MCF 10A (cell line): ENCODE data around the gene EPG5. TPM values are rescaled to one million over a fixed set of nuclear protein-coding genes. Genes with fewer than 3 reads are reported as not detected.

Experiments
- BruUV-seq: library from RNA; stranded (reverse); fragments of 400-500 nt; replicated peaks from 2 replicates; lab custom pipeline; 2021; lab: Mats Ljungman, UMichigan
- CTCF ChIA-PET: fragments of 300-600 bp; sonication (Branson Sonifier 250); formaldehyde crosslinking; extraction: SDS; loops from one replicate; lab custom pipeline; 2021; ENCODE audit warnings: antibody characterized with exemption, inconsistent platforms; lab: Yijun Ruan, JAX
- POLR2A ChIA-PET: fragments of 300-600, 350-650 bp; sonication (Branson Sonifier 250); formaldehyde crosslinking; extraction: SDS; loops from one replicate; lab custom pipeline; 2020; ENCODE audit warnings: antibody characterized with exemption, inconsistent platforms; lab: Yijun Ruan, JAX
- DNase-seq: peaks from one replicate; pipeline ENCODE4 v3.0.0-alpha.2; 2018; ENCODE audit not compliant: unreplicated experiment
- H3K27ac Mint-ChIP-seq: one replicate; pipeline ENCODE4 v1.8.0; 2022; ENCODE audit warnings: mild to moderate bottlenecking, low read depth, mixed read lengths; ENCODE audit not compliant: unreplicated experiment
- H3K27me3 Mint-ChIP-seq: one replicate; pipeline ENCODE4 v1.8.0; 2022; ENCODE audit warnings: mixed read lengths; ENCODE audit not compliant: insufficient read depth, unreplicated experiment
- H3K36me3 Mint-ChIP-seq: one replicate; pipeline ENCODE4 v1.8.0; 2022; ENCODE audit warnings: mild to moderate bottlenecking, moderate library complexity, mixed read lengths; ENCODE audit not compliant: insufficient read depth, unreplicated experiment
- H3K4me1 Mint-ChIP-seq: one replicate; pipeline ENCODE4 v1.8.0; 2022; ENCODE audit warnings: mixed read lengths; ENCODE audit not compliant: insufficient read depth, unreplicated experiment
- H3K4me3 Mint-ChIP-seq: one replicate; pipeline ENCODE4 v1.8.0; 2022; ENCODE audit warnings: mild to moderate bottlenecking, moderate library complexity, mixed read lengths; ENCODE audit not compliant: unreplicated experiment
- H3K9me3 Mint-ChIP-seq: one replicate; pipeline ENCODE4 v1.8.0; 2022; ENCODE audit warnings: mixed read lengths; ENCODE audit not compliant: unreplicated experiment
- CTCF ChIP-seq: fragments of 200-600 bp; IDR thresholded peaks from one replicate; pipeline ENCODE4 v1.8.0; 2022; ENCODE audit warnings: antibody characterized with exemption, mild to moderate bottlenecking; ENCODE audit not compliant: unreplicated experiment
- intact Hi-C: fragments of 100-400 bp; cut with micrococcal nuclease; formaldehyde crosslinking; loops from 2 replicates; pipeline ENCODE4 v1.14.1; 2022
- total RNA-seq: library from RNA; stranded (reverse); gene quantifications from 2 replicates; pipeline ENCODE4 v1.2.3, GENCODE V29; 2022

Gene EPG5
- total RNA-seq, 1 experiment from 2014 or later, result 19.4 TPM

GRCh38 chr18:45916302-45916701 is 50.8 kb downstream of the EPG5 start:
- intact Hi-C loops, result no loop called here
- ChIA-PET POLR2A (no interaction called here), CTCF (interaction anchor here (0.6 to 0.9 kb wide), 2 partner anchors 38 to 51 kb away, joined by 3 read pairs; no protein-coding TSS in a partner anchor)
- Mint-ChIP-seq H3K4me3 (no peak overlapping the region), H3K27ac (no peak overlapping the region), H3K36me3 (peaks cover 77% of the 10 kb centered on the region), H3K4me1 (peaks cover 16% of the 10 kb centered on the region), H3K9me3 (no peaks in the 10 kb centered on the region), H3K27me3 (no peaks in the 10 kb centered on the region)
- no peak for TF ChIP-seq CTCF
- no TSS peak for BruUV-seq
- no peak for DNase-seq

- H3K4me3 Mint-ChIP-seq, result no peak overlapping the region
- CTCF ChIA-PET, result interaction anchor here (0.7 to 2.1 kb wide), 5 partner anchors 9 to 248 kb away, joined by 3 to 12 read pairs (median 3); no protein-coding TSS in a partner anchor
- no peak for DNase-seq
- intact Hi-C loops, result no loop called here
- no peak for TF ChIP-seq CTCF
- no peaks in the 10 kb centered on the region for H3K27me3 Mint-ChIP-seq
- peaks cover 79% of the 10 kb centered on the region for H3K36me3 Mint-ChIP-seq
- no peaks in the 10 kb centered on the region for H3K4me1 Mint-ChIP-seq
- no peaks in the 10 kb centered on the region for H3K9me3 Mint-ChIP-seq
- POLR2A ChIA-PET, result no interaction called here
- no TSS peak for BruUV-seq
- no peak overlapping the region for H3K27ac Mint-ChIP-seq
Measured at GRCh38 chr18:45913276-45913675, 53.9 kb downstream of the EPG5 start.

- intact Hi-C loops, result loop anchor here (1.0 to 2.0 kb wide), 3 partner anchors 64 to 245 kb away; no protein-coding TSS in a partner anchor
- Mint-ChIP-seq H3K27me3 (no peaks in the 10 kb centered on the region), H3K9me3 (no peaks in the 10 kb centered on the region), H3K27ac (no peak overlapping the region), H3K4me1 (no peaks in the 10 kb centered on the region), H3K36me3 (peaks cover 76% of the 10 kb centered on the region), H3K4me3 (no peak overlapping the region)
- no TSS peak for BruUV-seq
- peak; percentile 74 for TF ChIP-seq CTCF
- CTCF ChIA-PET, result interaction anchor here (0.6 to 2.5 kb wide), 18 partner anchors 10 to 248 kb away, joined by 3 to 8 read pairs (median 3); no protein-coding TSS in a partner anchor
- POLR2A ChIA-PET, result no interaction called here
- DNase-seq, result peak; percentile 61
Measured at GRCh38 chr18:45910405-45911023, 56.6 kb downstream of the EPG5 start.

- ChIA-PET CTCF (interaction anchor here (0.7 to 1.3 kb wide), 5 partner anchors 9 to 237 kb away, joined by 3 to 7 read pairs (median 5); no protein-coding TSS in a partner anchor), POLR2A (interaction anchor here (1.3 kb wide), 1 partner anchor 53 kb away, joined by 4 read pairs; no protein-coding TSS in a partner anchor)
- no peak for DNase-seq
- Mint-ChIP-seq H3K27me3 (no peaks in the 10 kb centered on the region), H3K36me3 (peaks cover 87% of the 10 kb centered on the region), H3K4me3 (no peak overlapping the region), H3K27ac (no peak overlapping the region), H3K9me3 (no peaks in the 10 kb centered on the region), H3K4me1 (no peaks in the 10 kb centered on the region)
- TF ChIP-seq CTCF, result no peak
- BruUV-seq, result no TSS peak
- intact Hi-C loops, result no loop called here
Measured at GRCh38 chr18:45901654-45902210, 65.4 kb downstream of the EPG5 start.
